ENCODE data around the gene ATOH8.

ATOH8 gene

DNA sequence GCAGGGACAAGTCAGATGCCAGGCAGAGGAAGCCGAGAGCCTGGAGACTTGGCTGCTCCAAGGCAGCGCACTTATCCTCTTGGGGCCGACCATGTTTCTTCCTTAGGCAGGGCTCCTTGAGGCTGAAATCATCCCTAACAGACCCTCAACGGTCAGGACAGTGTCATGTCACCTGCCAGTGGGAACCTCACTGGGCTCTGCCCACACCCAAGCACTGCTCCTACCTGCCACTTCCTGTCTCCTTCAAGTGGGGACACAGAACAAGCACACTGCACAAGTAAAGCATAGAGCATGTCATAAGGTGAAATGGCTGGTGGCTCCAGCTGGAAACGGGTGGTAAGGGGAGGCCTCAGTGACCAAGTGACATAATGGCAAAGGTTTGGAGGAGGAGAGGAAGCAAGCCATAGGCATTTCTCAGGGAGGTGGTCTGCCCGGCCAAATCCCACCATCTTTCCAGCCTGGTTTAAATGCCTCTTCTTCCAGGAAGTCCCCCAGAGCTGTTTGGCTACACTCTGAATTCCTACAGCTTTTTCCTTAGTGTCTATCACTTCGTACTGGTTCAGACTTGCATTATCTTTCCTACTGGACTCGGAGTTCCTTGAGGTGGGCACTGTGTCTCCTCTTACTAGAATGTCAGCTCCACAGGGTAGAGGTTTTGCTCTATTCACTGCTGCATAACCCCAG, 7.3 kb upstream of the ATOH8 start:
- TF ChIP-seq EGR1 (IDR thresholded peaks at IDR 0.05), result no peak
- TF ChIP-seq YY1 (IDR thresholded peaks at IDR 0.05; ENCODE audit: low read depth), result no peak
- TF ChIP-seq, protein P1, sequence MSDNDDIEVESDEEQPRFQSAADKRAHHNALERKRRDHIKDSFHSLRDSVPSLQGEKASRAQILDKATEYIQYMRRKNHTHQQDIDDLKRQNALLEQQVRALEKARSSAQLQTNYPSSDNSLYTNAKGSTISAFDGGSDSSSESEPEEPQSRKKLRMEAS (IDR thresholded peaks at IDR 0.05), result no peak
- no peak for TF ChIP-seq REST (IDR thresholded peaks at IDR 0.05; ENCODE audit: low read depth)
- TF ChIP-seq FOXM1 (IDR thresholded peaks at IDR 0.05; ENCODE audit: borderline replicate concordance, low read depth), result no peak
- no peak for TF ChIP-seq EP300 (IDR thresholded peaks at IDR 0.05; ENCODE audit: borderline replicate concordance)
- no peak for TF ChIP-seq ZBTB7A (IDR thresholded peaks at IDR 0.05; ENCODE audit: low read depth)
- TF ChIP-seq, protein P2, sequence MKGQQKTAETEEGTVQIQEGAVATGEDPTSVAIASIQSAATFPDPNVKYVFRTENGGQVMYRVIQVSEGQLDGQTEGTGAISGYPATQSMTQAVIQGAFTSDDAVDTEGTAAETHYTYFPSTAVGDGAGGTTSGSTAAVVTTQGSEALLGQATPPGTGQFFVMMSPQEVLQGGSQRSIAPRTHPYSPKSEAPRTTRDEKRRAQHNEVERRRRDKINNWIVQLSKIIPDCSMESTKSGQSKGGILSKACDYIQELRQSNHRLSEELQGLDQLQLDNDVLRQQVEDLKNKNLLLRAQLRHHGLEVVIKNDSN (IDR thresholded peaks at IDR 0.05), result no peak
- no peak for TF ChIP-seq TAF1 (IDR thresholded peaks at IDR 0.05; ENCODE audit: low read depth)
- no peak for TF ChIP-seq CREB1 (IDR thresholded peaks at IDR 0.05; ENCODE audit: low read depth)
- no peak for TF ChIP-seq RAD21 (IDR thresholded peaks at IDR 0.05; ENCODE audit: low read depth)

DNA sequence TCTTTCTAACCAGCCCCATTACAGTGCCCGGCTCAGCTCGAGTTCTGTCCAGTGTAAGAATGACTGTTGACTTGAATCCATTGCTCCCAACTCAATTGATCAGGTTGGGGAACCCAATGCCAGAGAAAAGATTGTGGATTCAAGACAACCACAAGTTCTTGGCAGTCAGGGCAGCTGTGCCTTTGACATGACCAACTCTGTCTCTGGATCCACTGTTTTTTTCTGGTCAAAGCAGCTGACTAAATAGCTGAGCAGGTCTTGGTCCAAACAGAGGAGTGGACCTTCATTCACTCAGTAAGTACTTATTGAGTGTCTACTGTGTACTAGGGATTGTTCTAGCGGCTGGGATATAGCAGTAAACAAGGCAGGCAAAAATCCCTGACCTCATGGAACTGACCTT, 6.3 kb upstream of the ATOH8 start:
- TF ChIP-seq CREB1 (IDR thresholded peaks at IDR 0.05; ENCODE audit: low read depth), result no peak
- TF ChIP-seq NFIC (IDR thresholded peaks at IDR 0.05), result no peak
- no peak for TF ChIP-seq REST (IDR thresholded peaks at IDR 0.05; ENCODE audit: low read depth)
- TF ChIP-seq, protein P2 (IDR thresholded peaks at IDR 0.05), result no peak
- TF ChIP-seq, protein P1 (IDR thresholded peaks at IDR 0.05), result no peak
- no peak for TF ChIP-seq YY1 (IDR thresholded peaks at IDR 0.05; ENCODE audit: low read depth)

- TF ChIP-seq, protein P2 (IDR thresholded peaks at IDR 0.05), result no peak
- no peak for TF ChIP-seq RAD21 (IDR thresholded peaks at IDR 0.05; ENCODE audit: low read depth)
- no peak for TF ChIP-seq EGR1 (IDR thresholded peaks at IDR 0.05)
- no peak for TF ChIP-seq TAF1 (IDR thresholded peaks at IDR 0.05; ENCODE audit: low read depth)
- TF ChIP-seq, protein P1 (IDR thresholded peaks at IDR 0.05), result no peak
- no peak for TF ChIP-seq FOXM1 (IDR thresholded peaks at IDR 0.05; ENCODE audit: borderline replicate concordance, low read depth)
- TF ChIP-seq ZBTB7A (IDR thresholded peaks at IDR 0.05; ENCODE audit: low read depth), result no peak
- TF ChIP-seq NFIC (IDR thresholded peaks at IDR 0.05), result no peak
- no peak for TF ChIP-seq TCF12 (IDR thresholded peaks at IDR 0.05; ENCODE audit: low read depth)
- TF ChIP-seq EP300 (IDR thresholded peaks at IDR 0.05; ENCODE audit: borderline replicate concordance), result no peak
- TF ChIP-seq CREB1 (IDR thresholded peaks at IDR 0.05; ENCODE audit: low read depth), result no peak
- no peak for TF ChIP-seq YY1 (IDR thresholded peaks at IDR 0.05; ENCODE audit: low read depth)
These were observed 5.6 kb upstream of the ATOH8 start for GRCh38 chr2:85748039-85748734.

DNA sequence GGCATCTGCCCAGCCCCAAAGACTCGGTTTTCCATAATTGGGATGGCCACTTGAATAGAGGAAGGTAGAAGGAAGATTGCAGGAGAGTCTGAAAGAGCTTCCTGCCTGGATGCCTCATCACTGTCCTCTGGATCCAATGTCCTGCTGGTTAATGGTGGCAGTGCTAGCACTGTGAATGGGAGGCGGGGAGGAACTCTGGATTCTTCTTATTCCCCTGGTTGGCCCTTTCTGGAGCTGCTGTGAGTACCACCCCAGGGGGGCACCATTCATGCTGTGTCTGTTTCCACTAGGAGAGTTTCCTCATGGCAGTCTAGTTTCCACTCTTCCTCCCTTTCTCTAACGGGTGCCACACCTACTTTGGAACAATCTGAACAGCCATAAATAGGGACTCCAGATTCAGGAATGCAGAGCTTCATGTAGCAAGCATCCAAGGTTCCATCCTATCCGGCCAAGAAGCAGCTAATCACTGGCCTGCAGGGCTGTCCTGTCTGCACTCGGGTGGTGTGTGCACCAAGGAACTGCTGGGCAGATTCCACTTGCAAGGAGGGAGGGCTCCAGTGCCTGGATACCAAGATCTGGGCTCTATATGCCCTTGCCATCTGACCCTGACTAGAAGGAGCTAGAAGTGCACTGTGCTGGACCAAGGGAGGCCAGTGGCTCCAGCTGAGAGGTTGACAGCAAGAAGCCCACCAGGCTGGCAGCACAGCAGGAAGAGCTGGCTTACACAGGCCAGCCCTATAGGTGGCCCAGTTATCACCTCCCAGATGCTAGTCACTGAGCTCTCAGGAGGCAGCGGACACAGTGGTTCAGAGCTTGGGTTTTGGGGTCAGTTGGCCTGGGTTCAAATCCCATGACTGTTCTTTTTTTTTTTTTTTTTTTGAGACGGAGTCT, 4.6 kb upstream of the ATOH8 start:
- TF ChIP-seq NFIC (IDR thresholded peaks at IDR 0.05), result no peak
- peak; percentile 48 for TF ChIP-seq TEAD4 (IDR thresholded peaks at IDR 0.05)
- TF ChIP-seq CREB1 (IDR thresholded peaks at IDR 0.05; ENCODE audit: low read depth), result no peak
- no peak for TF ChIP-seq TCF12 (IDR thresholded peaks at IDR 0.05; ENCODE audit: low read depth)

All from Ishikawa (cell line).